ENCODE measurements around the gene RPL10. TPM values are rescaled to one million over a fixed set of nuclear protein-coding genes. Genes with fewer than 3 reads are reported as not detected.
A peak's percentile ranks its signal among the peaks of the same experiment; 100 is the strongest.

The RPL10 gene
- total RNA-seq, 2 experiments from 2014 or later: 5,036 to 5,204 TPM

GRCh38 chrX:154365052-154365600, 33.1 kb upstream of the RPL10 start:
- H3K4me3 Mint-ChIP-seq: no peak overlapping the region
- no peaks in the 10 kb centered on the region for H3K9me3 Mint-ChIP-seq
- H3K9me3 ChIP-seq (ENCODE audit: control insufficient read depth in 1 of 2, insufficient read depth in 1 of 2, low read length in 2 of 2): no peaks in the 10 kb centered on the region
- POLR2A ChIA-PET: interaction anchor here (1.1 kb wide), 1 partner anchor 15 kb away, joined by 4 read pairs; no protein-coding TSS in a partner anchor
- peak overlapping the region; percentile 56 for H3K27ac Mint-ChIP-seq
- ATAC-seq (ENCODE audit: poor library complexity): no peak
- no peaks in the 10 kb centered on the region for H3K27me3 Mint-ChIP-seq
- peaks cover 71% of the 10 kb centered on the region for H3K36me3 Mint-ChIP-seq (ENCODE audit: low read depth)
- TF ChIP-seq CTCF (IDR thresholded peaks at IDR 0.05): no peak
- H3K4me1 ChIP-seq (ENCODE audit: insufficient read depth, low read length): peaks cover 79% of the 10 kb centered on the region
- H3K4me3 ChIP-seq (ENCODE audit: low read length): no peak overlapping the region
- peaks cover 9% of the 10 kb centered on the region for H3K4me1 Mint-ChIP-seq (ENCODE audit: low read depth)
- no peaks in the 10 kb centered on the region for H3K27me3 ChIP-seq (ENCODE audit: control insufficient read depth in 1 of 2, insufficient read depth in 2 of 2, low read length in 2 of 2)
- H3K27ac ChIP-seq (ENCODE audit: low read depth in 1 of 2, low read length in 2 of 2): peak overlapping the region in 1 of 2 donors; percentile 3
- intact Hi-C loops (cut with DNase I, micrococcal nuclease): no loop called here
- CTCF ChIA-PET: no interaction called here
- no peak for DNase-seq
- H3K36me3 ChIP-seq (ENCODE audit: insufficient read depth, low read length): peaks cover 77% of the 10 kb centered on the region

- H3K36me3 ChIP-seq (ENCODE audit: insufficient read depth, low read length): peaks cover 69% of the 10 kb centered on the region
- no peak for DNase-seq
- POLR2A ChIA-PET: interaction anchor here (0.6 to 1.1 kb wide), 2 partner anchors 16 to 46 kb away, joined by 3 to 4 read pairs; no protein-coding TSS in a partner anchor
These were observed 32.0 kb upstream of the RPL10 start for GRCh38 chrX:154365997-154366665.

GRCh38 chrX:154366666-154367055, 31.5 kb upstream of the RPL10 start:
- intact Hi-C loops (cut with DNase I, micrococcal nuclease): no loop called here
- no peak for ATAC-seq (ENCODE audit: poor library complexity)
- peak overlapping the region; percentile 42 for H3K4me3 Mint-ChIP-seq
- H3K36me3 Mint-ChIP-seq (ENCODE audit: low read depth): peaks cover 59% of the 10 kb centered on the region
- H3K9me3 Mint-ChIP-seq: no peaks in the 10 kb centered on the region
- peaks cover 9% of the 10 kb centered on the region for H3K4me1 Mint-ChIP-seq (ENCODE audit: low read depth)
- TF ChIP-seq CTCF (IDR thresholded peaks at IDR 0.05): no peak
- H3K9me3 ChIP-seq (ENCODE audit: control insufficient read depth in 1 of 2, insufficient read depth in 1 of 2, low read length in 2 of 2): no peaks in the 10 kb centered on the region
- peaks cover 64% of the 10 kb centered on the region for H3K36me3 ChIP-seq (ENCODE audit: insufficient read depth, low read length)
- H3K27ac ChIP-seq (ENCODE audit: low read depth in 1 of 2, low read length in 2 of 2): peak overlapping the region in 1 of 2 donors; percentile 96
- ChIA-PET POLR2A (interaction anchor here (0.8 kb wide), 1 partner anchor 31 kb away, joined by 3 read pairs; no protein-coding TSS in a partner anchor), CTCF (no interaction called here)
- peak overlapping the region; percentile 42 for H3K27ac Mint-ChIP-seq
- DNase-seq: no peak
- peaks cover 67% of the 10 kb centered on the region for H3K4me1 ChIP-seq (ENCODE audit: insufficient read depth, low read length)
- no peaks in the 10 kb centered on the region for H3K27me3 ChIP-seq (ENCODE audit: control insufficient read depth in 1 of 2, insufficient read depth in 2 of 2, low read length in 2 of 2)
- no peak overlapping the region for H3K4me3 ChIP-seq (ENCODE audit: low read length)
- no peaks in the 10 kb centered on the region for H3K27me3 Mint-ChIP-seq

More at GRCh38 chrX:154365997-154366665, 32.0 kb upstream of the RPL10 start:
- Mint-ChIP-seq H3K9me3 (no peaks in the 10 kb centered on the region), H3K27me3 (no peaks in the 10 kb centered on the region), H3K27ac (peak overlapping the region; percentile 42), H3K36me3 (ENCODE audit: low read depth) (peaks cover 65% of the 10 kb centered on the region), H3K4me3 (no peak overlapping the region), H3K4me1 (ENCODE audit: low read depth) (peaks cover 9% of the 10 kb centered on the region)
- Histone ChIP-seq H3K9me3 (ENCODE audit: control insufficient read depth in 1 of 2, insufficient read depth in 1 of 2, low read length in 2 of 2) (no peaks in the 10 kb centered on the region), H3K27ac (ENCODE audit: low read depth in 1 of 2, low read length in 2 of 2) (no peak overlapping the region), H3K27me3 (ENCODE audit: control insufficient read depth in 1 of 2, insufficient read depth in 2 of 2, low read length in 2 of 2) (no peaks in the 10 kb centered on the region), H3K4me1 (ENCODE audit: insufficient read depth, low read length) (peaks cover 72% of the 10 kb centered on the region), H3K4me3 (ENCODE audit: low read length) (no peak overlapping the region)
- TF ChIP-seq CTCF (IDR thresholded peaks at IDR 0.05): no peak
- ATAC-seq (ENCODE audit: poor library complexity): no peak
- CTCF ChIA-PET: no interaction called here
- intact Hi-C loops (cut with DNase I, micrococcal nuclease): no loop called here
